GM19035 (cell line): ENCODE measurements around the gene GNPTG.
"Not testable (repeated sequence)": the region's sequence is repeated elsewhere in the genome, so short reads cannot be mapped to it uniquely, and the experiment has no call there.

Experiments used
- ATAC-seq: cut with Tn5 transposase; IDR thresholded peaks from one replicate; pipeline ENCODE4 v1.9.1; 2021; ENCODE audit not compliant: unreplicated experiment

GNPTG gene

GRCh38 chr16:1318268-1318545 lies 33.5 kb upstream of the GNPTG start:
- ATAC-seq, result no peak

- no peak for ATAC-seq
Observed at GRCh38 chr16:1319041-1319440, 32.7 kb upstream of the GNPTG start.

DNA sequence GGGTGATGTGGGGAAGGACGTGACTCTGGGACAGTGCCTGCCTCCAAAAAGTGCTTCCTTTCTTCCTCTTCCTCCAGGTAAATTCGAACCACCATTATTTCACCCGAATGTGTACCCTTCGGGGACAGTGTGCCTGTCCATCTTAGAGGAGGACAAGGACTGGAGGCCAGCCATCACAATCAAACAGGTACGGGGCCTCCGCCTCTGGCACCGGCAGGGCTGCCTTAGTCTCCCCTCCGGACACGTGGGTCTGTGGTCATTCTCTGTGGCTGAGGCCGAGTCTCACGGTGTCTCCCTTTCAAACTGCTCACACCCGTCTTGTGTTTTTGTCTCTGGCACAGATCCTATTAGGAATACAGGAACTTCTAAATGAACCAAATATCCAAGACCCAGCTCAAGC lies 31.6 kb upstream of the GNPTG start:
- no peak for ATAC-seq

DNA sequence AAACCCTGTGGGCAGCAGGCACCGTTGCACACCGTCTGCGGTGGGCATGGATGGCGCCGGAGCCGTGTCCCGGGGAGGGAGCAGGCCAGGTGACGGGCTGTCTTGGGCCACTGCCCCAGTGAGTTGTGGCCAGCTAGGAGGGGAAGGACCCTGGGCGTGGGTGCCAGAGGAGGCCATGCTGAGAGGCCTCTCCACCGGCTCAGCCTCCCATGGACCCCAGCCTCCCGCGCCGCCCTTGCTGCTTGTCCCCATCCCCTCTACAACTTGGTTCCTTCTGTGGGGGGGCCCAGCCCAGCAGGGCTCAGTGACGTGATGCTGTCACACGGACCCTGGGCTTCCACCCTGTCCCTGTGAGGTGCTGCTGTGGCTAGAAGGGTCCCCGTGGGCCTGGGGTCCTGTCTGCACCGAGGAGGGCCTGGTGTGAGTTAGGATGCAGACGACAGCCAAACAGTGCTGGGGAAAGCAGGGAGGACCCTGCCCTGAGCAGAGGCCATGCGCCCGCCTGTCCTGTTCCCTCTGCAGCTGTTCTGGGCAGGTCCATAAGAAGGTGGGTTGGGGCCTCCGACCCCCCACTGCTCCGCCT lies 31.0 kb upstream of the GNPTG start:
- no peak for ATAC-seq

- no peak for ATAC-seq
Observed at GRCh38 chr16:1322407-1322806, 29.3 kb upstream of the GNPTG start.

- ATAC-seq, result no peak
Observed at GRCh38 chr16:1323296-1324239, 28.2 kb upstream of the GNPTG start.

- no peak for ATAC-seq
Observed at GRCh38 chr16:1324286-1324826, 27.4 kb upstream of the GNPTG start.

DNA sequence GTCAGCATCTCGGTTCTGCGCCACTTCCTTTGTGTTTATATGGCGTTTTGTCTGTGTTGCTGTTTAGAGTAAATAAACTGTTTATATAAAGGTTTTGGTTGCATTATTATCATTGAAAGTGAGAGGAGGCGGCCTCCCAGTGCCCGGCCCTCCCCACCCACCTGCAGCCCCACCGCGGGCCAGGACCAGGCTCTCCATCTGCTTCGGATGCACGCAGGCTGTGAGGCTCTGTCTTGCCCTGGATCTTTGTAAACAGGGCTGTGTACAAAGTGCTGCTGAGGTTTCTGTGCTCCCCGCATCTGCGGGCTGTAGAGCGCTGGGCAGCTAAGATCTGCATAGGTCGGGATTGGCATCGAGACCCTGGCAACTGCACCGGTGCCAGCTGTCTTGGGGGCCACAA lies 26.5 kb upstream of the GNPTG start:
- no peak for ATAC-seq

DNA sequence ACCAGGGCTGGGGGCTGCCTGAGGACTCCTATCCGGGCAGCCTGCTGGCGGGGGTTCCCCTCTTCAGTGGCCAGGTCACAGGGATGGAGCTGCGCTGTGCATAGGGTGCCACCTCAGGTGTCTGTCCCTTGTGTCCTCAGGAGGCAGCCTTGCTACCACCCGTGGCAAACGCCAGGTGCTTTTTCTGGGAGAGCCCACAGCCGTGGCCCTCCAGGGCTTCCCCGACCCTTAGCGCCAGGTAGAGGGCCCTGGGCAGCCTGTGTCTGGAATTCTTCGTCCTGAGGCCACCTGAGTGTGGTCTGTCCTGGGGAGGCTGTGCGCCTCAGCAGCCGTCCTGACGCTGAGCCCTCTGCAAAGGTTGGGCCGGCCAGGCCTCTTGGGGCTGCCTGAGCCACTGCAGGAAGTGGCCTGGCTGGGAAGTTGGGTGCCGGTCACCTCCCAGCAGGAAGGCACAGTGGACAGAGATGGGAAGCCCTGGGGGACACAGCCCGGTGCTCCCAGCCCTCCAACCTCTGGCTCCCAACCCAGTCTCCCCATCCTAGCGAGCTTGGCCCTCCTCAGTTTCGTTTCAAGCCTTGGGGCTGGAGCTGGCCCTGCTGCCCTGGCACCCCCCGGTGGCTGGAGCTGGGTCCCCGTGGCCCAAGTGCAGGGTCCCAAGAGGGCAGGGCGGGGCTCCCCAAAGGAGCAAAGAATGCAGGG lies 25.9 kb upstream of the GNPTG start:
- ATAC-seq, result no peak

DNA sequence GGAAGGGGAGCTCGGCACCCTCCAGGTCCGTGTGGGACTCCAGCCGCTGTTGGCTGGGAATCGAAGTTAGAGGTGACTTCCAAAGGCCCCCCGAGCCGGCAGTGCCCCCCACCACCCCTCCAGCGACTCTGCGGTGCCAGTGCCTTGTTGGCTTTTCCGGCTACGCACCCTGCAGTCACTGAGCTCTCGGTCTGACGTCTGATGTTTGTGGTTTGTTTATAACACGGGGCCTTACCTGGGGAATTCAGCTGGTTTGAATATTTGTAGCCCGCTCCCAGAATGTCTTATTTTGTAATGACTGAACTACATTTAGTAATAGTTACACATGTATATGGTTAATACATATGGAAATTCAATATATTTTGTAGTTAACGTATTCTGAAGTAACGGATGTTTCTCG lies 25.3 kb upstream of the GNPTG start:
- no peak for ATAC-seq

- no peak for ATAC-seq
Observed at GRCh38 chr16:1326946-1327618, 24.6 kb upstream of the GNPTG start.

DNA sequence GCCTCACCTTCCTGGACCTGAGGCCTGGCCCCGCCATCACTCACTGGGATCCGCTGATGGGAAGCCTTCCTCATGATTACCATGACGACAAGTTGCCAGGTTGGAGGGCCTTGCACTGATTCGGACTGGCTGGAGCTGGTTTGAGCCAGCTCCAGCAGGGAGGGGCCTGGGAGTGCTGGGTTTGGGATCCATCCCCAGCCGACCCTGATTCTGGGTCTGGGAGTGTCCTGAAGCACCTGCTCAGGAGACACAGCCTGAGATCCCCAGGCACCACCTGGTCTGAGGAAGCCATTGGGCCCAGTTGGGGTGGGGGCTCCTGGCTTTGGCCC lies 24.1 kb upstream of the GNPTG start:
- ATAC-seq, result no peak

GRCh38 chr16:1328136-1328535 lies 23.6 kb upstream of the GNPTG start:
- ATAC-seq, result not testable (repeated sequence)

- ATAC-seq, result not testable (repeated sequence)
Observed at GRCh38 chr16:1328961-1329360, 22.8 kb upstream of the GNPTG start.

GRCh38 chr16:1330260-1330914 lies 21.3 kb upstream of the GNPTG start:
- no peak for ATAC-seq

DNA sequence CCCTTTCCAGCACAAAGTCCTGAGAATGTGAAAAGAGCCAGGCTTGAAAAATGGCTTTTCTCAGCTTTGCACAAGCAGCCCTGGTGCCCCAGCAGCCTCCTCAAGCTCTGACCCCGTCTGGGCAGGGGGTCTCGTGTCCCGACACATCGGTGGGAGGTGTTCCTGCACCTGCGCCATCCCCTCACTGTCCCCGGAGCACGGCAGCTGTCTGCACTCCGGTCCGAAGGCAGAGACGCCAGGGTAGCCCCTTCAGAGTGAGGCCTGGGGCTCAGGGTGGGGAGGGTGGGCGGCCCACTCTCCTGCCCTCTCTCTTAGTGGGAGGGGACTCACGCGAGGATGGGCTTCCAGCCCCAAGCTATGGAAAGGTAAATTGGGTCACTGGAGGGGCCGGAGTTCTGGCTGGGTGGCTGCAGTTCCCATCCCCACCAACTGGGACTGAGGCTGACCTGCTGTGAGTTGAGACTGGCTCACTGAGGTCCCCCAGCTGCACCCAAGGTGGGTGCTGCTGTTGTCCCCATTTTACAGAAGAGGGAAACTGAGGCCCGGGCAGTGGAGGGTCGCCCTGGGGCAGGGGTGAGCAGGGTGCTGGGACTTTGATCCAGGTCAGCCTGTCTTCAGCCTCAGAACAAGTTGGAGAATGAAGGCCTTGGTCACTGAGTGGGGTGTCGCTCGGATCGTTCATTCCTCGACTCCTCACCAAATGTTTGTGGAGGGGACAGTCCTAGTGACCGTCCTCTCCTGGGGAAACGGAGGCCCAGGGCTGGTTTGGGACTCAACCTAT lies 20.6 kb upstream of the GNPTG start:
- ATAC-seq, result no peak

DNA sequence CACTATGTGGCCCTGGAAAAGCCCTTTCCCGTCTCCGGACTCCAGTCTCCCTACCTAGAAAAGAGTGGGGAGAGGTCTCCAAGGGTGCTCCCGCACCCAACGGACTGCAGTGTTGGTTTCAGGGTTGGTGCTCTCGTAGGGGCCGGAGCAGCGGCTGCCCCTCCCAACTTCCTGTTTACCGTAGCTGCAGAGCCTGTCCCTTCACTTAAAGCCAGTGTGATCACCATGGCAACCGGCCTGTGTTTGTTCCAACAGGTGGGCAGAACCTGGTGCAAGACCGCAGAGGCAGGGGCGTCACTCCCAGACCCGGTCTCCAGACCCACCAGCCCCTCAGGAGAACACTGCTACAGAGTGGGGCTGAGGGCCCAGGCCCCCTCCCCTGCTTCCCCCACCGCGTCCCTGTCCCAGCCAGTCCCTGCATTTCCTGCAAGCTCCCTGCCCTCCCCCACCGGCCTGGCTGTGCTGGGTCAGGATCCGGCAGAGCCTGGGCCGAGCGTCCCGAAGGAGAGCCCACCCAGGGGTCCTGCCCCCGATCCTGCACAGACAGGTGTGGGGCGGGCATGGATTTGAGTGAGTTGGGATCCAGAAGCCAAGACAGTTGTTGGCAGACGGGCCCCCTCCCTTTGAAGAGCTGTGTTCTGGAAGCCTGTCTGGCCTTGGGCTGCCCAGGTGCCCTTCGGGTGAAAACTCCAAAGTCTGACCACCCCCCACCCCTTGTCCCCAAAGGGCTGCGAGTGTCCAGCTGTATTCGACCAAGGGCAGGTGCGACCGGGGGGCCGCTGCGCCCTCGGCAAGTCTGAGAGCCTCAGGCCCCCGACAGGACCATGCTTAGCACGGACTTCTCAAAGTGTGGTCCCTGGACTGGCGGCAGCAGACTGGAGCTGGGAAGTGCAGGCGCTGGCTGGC lies 19.8 kb upstream of the GNPTG start:
- peak; percentile 69 for ATAC-seq

GRCh38 chr16:1332618-1333148 lies 19.0 kb upstream of the GNPTG start:
- no peak for ATAC-seq
